ENCODE results near the gene CRELD2.

- no peak for TF ChIP-seq ATF2 (IDR thresholded peaks at IDR 0.05; ENCODE audit: low read length)
- no peak for TF ChIP-seq JUN (IDR thresholded peaks at IDR 0.05; ENCODE audit: low read depth, low read length)
- no peak for TF ChIP-seq GABPA (IDR thresholded peaks at IDR 0.05; ENCODE audit: borderline replicate concordance, insufficient read depth, low read length)
- no peak for TF ChIP-seq EZH2 (IDR thresholded peaks at IDR 0.05; ENCODE audit: low read depth, low read length, severe bottlenecking)
- no peak for TF ChIP-seq POLR2A (IDR thresholded peaks at IDR 0.05; ENCODE audit: control extremely low read depth in 1 of 2, low read depth in 2 of 2, low read length in 2 of 2)
- no peak for TF ChIP-seq MAX (IDR thresholded peaks at IDR 0.05)
- no peak for TF ChIP-seq CTCF (IDR thresholded peaks at IDR 0.05; ENCODE audit: control extremely low read depth in 1 of 3, insufficient read depth in 1 of 3, low read depth in 1 of 3, low read length in 3 of 3)
- no peak for TF ChIP-seq CHD7 (IDR thresholded peaks at IDR 0.05; ENCODE audit: insufficient replicate concordance, low read length)
- no peak for TF ChIP-seq EGR1 (IDR thresholded peaks at IDR 0.05; ENCODE audit: borderline replicate concordance, low read depth, low read length)
- TF ChIP-seq HDAC6 (IDR thresholded peaks at IDR 0.05; ENCODE audit: low read depth, low read length), result no peak
- no peak for TF ChIP-seq SUZ12 (IDR thresholded peaks at IDR 0.05; ENCODE audit: low read length)
Measured at GRCh38 chr22:49887064-49887451, 31.4 kb upstream of the CRELD2 start.
